ENCODE results near the gene UNC13D.
"Not testable (repeated sequence)": the region's sequence is repeated elsewhere in the genome, so short reads cannot be mapped to it uniquely, and the experiment has no call there.

UNC13D gene

DNA sequence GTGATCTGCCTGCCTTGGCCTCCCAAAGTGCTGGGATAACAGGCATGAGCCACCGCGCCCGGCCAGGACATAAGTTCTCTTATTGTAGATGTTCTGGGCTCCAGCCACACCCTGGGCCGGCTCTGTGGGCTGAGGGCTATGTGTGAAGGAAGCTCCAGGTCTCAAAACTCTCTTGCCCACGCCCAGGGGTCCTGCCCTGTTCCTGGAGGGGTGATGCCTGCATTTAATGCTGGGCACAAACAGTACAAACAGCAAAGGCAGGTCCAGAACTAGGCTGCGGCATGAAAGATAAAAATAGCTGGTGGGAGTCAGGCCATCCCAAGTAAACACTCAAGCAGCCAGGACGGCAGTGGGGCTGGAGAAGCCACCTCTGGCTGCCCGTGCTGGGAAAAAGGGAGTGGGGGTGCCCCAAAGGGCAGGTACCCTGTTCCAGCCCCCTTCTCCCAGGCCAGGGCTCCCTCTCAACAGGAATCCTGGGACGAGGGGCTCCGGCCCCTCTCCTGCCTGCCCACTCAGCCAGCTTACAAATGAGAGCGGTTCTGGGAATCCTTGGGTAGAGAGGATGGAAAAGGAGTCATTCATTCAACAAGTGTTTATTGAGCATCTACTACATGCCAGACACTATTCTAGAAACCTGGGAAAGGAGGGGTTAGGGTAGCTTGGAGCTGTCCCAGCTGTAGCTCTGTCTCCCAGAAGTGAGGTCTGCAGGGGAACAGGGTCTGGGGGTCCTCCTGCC lies 29.6 kb upstream of the UNC13D start:
- H3K9me2 ChIP-seq (replicated peaks; ENCODE audit: insufficient read depth, low read length) = no peaks in the 10 kb centered on the region

DNA sequence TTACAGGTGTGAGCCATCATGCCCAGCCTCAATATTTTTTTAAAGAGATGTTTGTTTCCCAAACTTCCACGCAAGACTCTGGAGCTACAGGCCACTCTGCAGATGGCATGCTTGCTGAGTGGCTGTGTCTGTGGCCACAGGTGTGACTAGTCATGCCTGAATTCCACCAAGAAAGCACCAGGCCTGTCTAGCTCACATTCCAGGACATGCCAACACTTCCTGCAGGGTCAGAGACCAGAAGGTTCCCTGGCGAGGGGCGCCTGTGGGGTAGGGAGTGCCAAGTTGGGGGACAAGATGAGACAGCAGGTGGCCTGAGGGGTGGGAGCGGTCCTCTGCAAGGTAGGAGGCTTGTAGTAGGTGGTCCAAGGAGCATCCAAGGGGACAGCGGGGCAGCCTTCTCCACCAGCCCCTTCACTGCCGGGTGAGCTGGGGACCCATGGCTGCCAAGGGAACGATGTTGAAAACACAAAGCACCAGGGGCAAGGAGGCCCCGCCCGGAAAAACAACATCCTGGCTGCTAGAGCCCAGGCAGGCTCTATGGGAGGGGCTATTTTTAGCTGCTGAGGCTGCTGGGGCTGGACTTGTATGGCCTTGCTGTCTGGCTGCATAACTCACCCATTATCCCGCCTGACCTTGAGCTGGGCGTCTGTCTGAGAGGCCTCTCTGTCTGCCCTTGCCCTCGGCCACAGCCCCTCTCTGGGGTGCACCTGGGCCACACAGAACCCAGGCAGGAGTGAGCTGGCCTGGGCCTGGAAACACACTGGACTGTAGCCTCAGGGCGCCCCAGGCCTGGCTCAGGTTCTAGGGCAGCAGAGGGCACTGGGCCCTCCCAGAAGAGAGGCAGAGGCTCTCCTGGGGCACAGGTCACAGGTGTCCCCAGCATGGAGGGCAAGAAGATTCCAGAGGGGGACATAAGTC lies 28.5 kb upstream of the UNC13D start:
- TF ChIP-seq, protein P1, sequence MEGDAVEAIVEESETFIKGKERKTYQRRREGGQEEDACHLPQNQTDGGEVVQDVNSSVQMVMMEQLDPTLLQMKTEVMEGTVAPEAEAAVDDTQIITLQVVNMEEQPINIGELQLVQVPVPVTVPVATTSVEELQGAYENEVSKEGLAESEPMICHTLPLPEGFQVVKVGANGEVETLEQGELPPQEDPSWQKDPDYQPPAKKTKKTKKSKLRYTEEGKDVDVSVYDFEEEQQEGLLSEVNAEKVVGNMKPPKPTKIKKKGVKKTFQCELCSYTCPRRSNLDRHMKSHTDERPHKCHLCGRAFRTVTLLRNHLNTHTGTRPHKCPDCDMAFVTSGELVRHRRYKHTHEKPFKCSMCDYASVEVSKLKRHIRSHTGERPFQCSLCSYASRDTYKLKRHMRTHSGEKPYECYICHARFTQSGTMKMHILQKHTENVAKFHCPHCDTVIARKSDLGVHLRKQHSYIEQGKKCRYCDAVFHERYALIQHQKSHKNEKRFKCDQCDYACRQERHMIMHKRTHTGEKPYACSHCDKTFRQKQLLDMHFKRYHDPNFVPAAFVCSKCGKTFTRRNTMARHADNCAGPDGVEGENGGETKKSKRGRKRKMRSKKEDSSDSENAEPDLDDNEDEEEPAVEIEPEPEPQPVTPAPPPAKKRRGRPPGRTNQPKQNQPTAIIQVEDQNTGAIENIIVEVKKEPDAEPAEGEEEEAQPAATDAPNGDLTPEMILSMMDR (IDR thresholded peaks at IDR 0.05; ENCODE audit: low read length) = no peak
- H4K20me1 ChIP-seq (ENCODE audit: insufficient read depth, low read length) = no peaks in the 10 kb centered on the region
- H2AFZ ChIP-seq (ENCODE audit: low read length) = peak overlapping the region; percentile 59
- H3K9me2 ChIP-seq (replicated peaks; ENCODE audit: insufficient read depth, low read length) = no peaks in the 10 kb centered on the region
- no peaks in the 10 kb centered on the region for H3K9me3 ChIP-seq (replicated peaks; ENCODE audit: insufficient read depth, low read length)
- peak; percentile 69 for DNase-seq
- peaks cover 4% of the 10 kb centered on the region; the same call in 1 of the 2 replicates for H3K36me3 ChIP-seq (replicated peaks; ENCODE audit: insufficient read depth, low read length)
- H3K4me1 ChIP-seq (ENCODE audit: low read length) = peaks cover 25% of the 10 kb centered on the region
- peak overlapping the region; percentile 83 for H3K27ac ChIP-seq (ENCODE audit: low read length)
- peak overlapping the region; percentile 19; the same call in 1 of the 2 replicates for H3K4me2 ChIP-seq (ENCODE audit: low read depth, low read length)
- H3K27me3 ChIP-seq (replicated peaks; ENCODE audit: insufficient read depth, low read length) = no peaks in the 10 kb centered on the region
- peaks cover 31% of the 10 kb centered on the region for H3K79me2 ChIP-seq (ENCODE audit: low read length)
- H3K9ac ChIP-seq (ENCODE audit: low read length) = peak overlapping the region; percentile 64
- H3F3A ChIP-seq (ENCODE audit: insufficient read depth, low read length) = peaks cover 43% of the 10 kb centered on the region
- H3K4me3 ChIP-seq (ENCODE audit: low read length) = no peak overlapping the region

More for the DNA sequence above, 29.6 kb upstream of the UNC13D start:
- Histone ChIP-seq H3K4me2 (ENCODE audit: low read depth, low read length) (no peak overlapping the region), H4K20me1 (ENCODE audit: insufficient read depth, low read length) (no peaks in the 10 kb centered on the region), H3K4me1 (ENCODE audit: low read length) (peaks cover 25% of the 10 kb centered on the region), H3K79me2 (ENCODE audit: low read length) (peaks cover 35% of the 10 kb centered on the region), H3K9ac (ENCODE audit: low read length) (no peak overlapping the region), H3K36me3 (replicated peaks; ENCODE audit: insufficient read depth, low read length) (peaks cover 4% of the 10 kb centered on the region; the same call in 1 of the 2 replicates), H3K27me3 (replicated peaks; ENCODE audit: insufficient read depth, low read length) (no peaks in the 10 kb centered on the region), H3K9me3 (replicated peaks; ENCODE audit: insufficient read depth, low read length) (no peaks in the 10 kb centered on the region), H3F3A (ENCODE audit: insufficient read depth, low read length) (peaks cover 43% of the 10 kb centered on the region), H3K4me3 (ENCODE audit: low read length) (no peak overlapping the region), H2AFZ (ENCODE audit: low read length) (no peak overlapping the region), H3K27ac (ENCODE audit: low read length) (peak overlapping the region; percentile 83; the same call in 1 of the 2 replicates)
- DNase-seq = no peak
- TF ChIP-seq, protein P1 (IDR thresholded peaks at IDR 0.05; ENCODE audit: low read length) = no peak
- no peak for TF ChIP-seq EZH2phosphoT487 (IDR thresholded peaks at IDR 0.05; ENCODE audit: low read length)
- no peak for TF ChIP-seq EZH2 (optimal IDR thresholded peaks at IDR 0.05; ENCODE audit: low read depth, low read length)

DNA sequence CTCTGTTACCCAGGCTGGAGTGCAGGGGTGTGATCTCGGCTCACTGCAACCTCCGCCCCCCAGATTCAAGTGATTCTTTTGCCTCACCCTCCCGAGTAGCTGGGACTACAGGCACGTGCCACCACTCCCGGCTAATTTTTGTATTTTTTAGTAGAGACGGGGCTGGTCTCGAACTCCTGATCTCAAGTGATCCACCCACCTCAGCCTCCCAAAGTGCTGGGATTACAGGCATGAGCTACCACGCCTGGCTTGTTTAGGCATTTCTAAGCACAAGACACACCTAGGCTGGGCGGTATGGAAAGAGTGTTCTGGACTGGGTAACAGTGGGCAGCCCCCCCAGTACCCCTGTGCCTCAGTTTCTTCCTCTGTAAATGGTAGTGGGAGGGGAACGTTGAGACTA lies 26.0 kb upstream of the UNC13D start:
- H3K4me3 ChIP-seq (ENCODE audit: low read length); H3K4me2 ChIP-seq (ENCODE audit: low read depth, low read length); H3K9ac ChIP-seq (ENCODE audit: low read length); H3K9me3 ChIP-seq (replicated peaks; ENCODE audit: insufficient read depth, low read length); DNase-seq; H3K27me3 ChIP-seq (replicated peaks; ENCODE audit: insufficient read depth, low read length); H3K27ac ChIP-seq (ENCODE audit: low read length); H4K20me1 ChIP-seq (ENCODE audit: insufficient read depth, low read length); H3K36me3 ChIP-seq (replicated peaks; ENCODE audit: insufficient read depth, low read length); H3K79me2 ChIP-seq (ENCODE audit: low read length); H2AFZ ChIP-seq (ENCODE audit: low read length); H3K9me2 ChIP-seq (replicated peaks; ENCODE audit: insufficient read depth, low read length): not testable (repeated sequence)
- Histone ChIP-seq H3K4me1 (ENCODE audit: low read length) (peaks cover 26% of the 10 kb centered on the region), H3F3A (ENCODE audit: insufficient read depth, low read length) (peaks cover 26% of the 10 kb centered on the region)

Data from MM.1S (cell line).